ENCODE data around the gene NEURL1B.

Gene NEURL1B

DNA sequence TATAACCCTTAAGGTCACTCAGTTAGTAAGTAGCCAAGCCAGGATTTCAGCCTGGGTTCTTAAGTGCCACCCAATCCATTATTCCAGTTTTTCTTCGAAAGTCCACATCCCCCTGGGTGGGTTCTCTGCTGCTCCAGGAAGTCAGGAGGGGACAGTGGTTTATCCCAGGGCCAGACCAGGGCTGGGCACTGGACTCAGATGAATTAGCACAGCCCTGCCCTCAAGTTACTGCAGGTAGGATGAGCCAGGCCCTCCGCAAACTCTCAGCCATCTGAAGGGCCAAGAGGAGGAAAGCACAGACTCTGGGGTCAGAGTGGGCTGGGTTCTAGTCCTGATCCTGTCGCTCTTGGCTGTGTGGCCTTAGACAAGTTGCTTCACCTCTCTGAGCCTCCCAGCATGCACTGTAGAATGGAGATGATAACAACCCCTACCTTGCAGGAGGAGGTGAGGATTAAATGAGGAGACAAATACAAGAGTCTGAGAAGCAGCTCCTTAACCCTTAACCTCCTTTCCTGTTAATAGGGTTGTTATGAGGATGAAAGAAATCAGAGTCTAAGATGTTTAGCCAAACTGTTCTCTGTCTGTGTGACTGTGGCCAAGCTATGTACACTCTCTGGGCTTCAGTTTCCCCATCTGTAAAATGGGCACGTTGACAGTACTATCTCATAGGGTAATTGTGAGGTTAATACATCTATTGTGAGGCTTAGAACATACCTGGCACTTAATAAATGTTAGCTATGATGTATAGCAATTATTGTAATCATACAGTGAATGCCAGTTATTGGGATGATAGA, 6.8 kb upstream of the NEURL1B start:
- ChIA-PET POLR2A (no interaction called here), CTCF (interaction anchor here (0.8 kb wide), 1 partner anchor 13 kb away, joined by 3 read pairs; no protein-coding TSS in a partner anchor)
- no peak for DNase-seq (ENCODE audit: extremely low spot score)
- TF ChIP-seq LEF1 (IDR thresholded peaks at IDR 0.05; ENCODE audit: borderline replicate concordance), result no peak
- no peak for TF ChIP-seq BHLHE40 (IDR thresholded peaks at IDR 0.05; ENCODE audit: borderline replicate concordance)
- no peak for TF ChIP-seq HDGF (IDR thresholded peaks at IDR 0.05; ENCODE audit: borderline replicate concordance)
- no peak for TF ChIP-seq ZNF384 (IDR thresholded peaks at IDR 0.05)
- no peak for TF ChIP-seq ARNT (IDR thresholded peaks at IDR 0.05)
- TF ChIP-seq FOXK2 (IDR thresholded peaks at IDR 0.05), result no peak
- TF ChIP-seq SP1 (IDR thresholded peaks at IDR 0.05), result no peak
- TF ChIP-seq TARDBP (IDR thresholded peaks at IDR 0.05), result no peak
- TF ChIP-seq, protein P1, sequence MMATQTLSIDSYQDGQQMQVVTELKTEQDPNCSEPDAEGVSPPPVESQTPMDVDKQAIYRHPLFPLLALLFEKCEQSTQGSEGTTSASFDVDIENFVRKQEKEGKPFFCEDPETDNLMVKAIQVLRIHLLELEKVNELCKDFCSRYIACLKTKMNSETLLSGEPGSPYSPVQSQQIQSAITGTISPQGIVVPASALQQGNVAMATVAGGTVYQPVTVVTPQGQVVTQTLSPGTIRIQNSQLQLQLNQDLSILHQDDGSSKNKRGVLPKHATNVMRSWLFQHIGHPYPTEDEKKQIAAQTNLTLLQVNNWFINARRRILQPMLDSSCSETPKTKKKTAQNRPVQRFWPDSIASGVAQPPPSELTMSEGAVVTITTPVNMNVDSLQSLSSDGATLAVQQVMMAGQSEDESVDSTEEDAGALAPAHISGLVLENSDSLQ (IDR thresholded peaks at IDR 0.05), result no peak
- TF ChIP-seq FOXM1 (IDR thresholded peaks at IDR 0.05; ENCODE audit: borderline replicate concordance), result no peak
- no peak for TF ChIP-seq ELF4 (IDR thresholded peaks at IDR 0.05)
- TF ChIP-seq FOXA1 (IDR thresholded peaks at IDR 0.05), result no peak
- no peak for TF ChIP-seq NFRKB (IDR thresholded peaks at IDR 0.05)
- no peak for TF ChIP-seq CTBP1 (IDR thresholded peaks at IDR 0.05; ENCODE audit: borderline replicate concordance)

DNA sequence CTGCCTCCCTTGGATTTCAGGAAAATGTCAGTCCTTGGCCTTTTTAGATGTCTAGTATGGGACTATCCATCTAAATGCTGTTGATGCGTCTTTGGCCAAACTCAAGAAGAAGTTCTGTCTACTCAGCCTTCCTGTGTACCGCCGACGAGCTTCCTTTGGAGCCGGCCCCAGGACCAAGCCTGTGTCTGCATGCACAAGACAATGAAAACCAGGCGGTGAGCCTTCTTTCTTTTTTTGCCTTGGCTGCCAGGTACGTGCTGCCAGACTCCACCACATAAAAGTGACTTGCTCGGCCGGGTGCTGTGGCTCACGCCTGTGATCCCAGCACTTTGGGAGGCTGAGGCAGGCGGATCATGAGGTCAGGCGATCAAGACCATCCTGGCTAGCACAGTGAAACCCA, 6.0 kb upstream of the NEURL1B start:
- TF ChIP-seq ELF4 (IDR thresholded peaks at IDR 0.05) (no peak), L3MBTL2 (conservative IDR thresholded peaks at IDR 0.05) (no peak), LEF1 (IDR thresholded peaks at IDR 0.05; ENCODE audit: borderline replicate concordance) (no peak), ARNT (IDR thresholded peaks at IDR 0.05) (no peak), CTBP1 (IDR thresholded peaks at IDR 0.05; ENCODE audit: borderline replicate concordance) (no peak)
- TF ChIP-seq, protein P1 (IDR thresholded peaks at IDR 0.05), result no peak
- ChIA-PET POLR2A (no interaction called here), CTCF (interaction anchor here (0.8 kb wide), 1 partner anchor 12 kb away, joined by 3 read pairs; no protein-coding TSS in a partner anchor)
- no peak for DNase-seq (ENCODE audit: extremely low spot score)

DNA sequence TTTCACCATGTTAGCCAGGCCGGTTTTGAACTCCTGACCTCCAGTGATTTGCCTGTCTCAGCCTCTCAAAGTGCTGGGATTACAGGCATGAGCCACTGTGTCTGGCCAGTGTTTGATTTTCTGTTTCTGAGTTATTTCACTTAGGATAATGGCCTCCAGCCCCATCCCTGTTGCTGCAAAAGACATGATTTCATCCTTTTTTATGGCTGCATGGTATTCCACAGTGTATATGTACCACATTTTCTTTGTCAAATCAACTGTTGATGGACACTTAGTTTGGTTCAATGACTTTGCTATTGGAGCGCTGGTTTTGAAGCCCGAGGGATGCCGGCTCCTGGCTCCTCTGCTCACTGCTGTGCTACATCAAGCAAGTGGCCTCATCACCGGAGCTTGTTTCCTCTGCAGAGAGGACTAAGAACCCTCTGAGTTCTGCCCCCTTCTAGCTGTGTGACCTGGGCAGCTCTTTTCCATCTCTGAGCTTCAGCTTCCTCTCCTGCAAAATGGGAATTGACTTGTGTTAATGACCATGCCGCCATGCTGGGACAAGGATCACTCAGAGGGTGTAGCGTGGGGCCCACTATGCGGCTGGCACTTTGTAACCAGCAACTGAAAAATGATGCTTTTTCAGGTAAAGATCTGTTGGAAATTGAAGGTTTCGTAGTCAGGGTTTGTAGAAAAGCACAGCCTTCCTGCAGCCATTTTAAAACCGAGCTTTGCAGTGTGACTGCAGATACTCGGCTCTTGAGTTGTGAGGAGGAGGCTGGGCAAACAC, 4.6 kb upstream of the NEURL1B start:
- ChIA-PET POLR2A (no interaction called here), CTCF (no interaction called here)
- DNase-seq (ENCODE audit: extremely low spot score), result no peak
- TF ChIP-seq CTBP1 (IDR thresholded peaks at IDR 0.05; ENCODE audit: borderline replicate concordance), result no peak
- TF ChIP-seq ARNT (IDR thresholded peaks at IDR 0.05), result no peak
- no peak for TF ChIP-seq LEF1 (IDR thresholded peaks at IDR 0.05; ENCODE audit: borderline replicate concordance)
- no peak for TF ChIP-seq FOXK2 (IDR thresholded peaks at IDR 0.05)
- TF ChIP-seq TARDBP (IDR thresholded peaks at IDR 0.05), result no peak

DNA sequence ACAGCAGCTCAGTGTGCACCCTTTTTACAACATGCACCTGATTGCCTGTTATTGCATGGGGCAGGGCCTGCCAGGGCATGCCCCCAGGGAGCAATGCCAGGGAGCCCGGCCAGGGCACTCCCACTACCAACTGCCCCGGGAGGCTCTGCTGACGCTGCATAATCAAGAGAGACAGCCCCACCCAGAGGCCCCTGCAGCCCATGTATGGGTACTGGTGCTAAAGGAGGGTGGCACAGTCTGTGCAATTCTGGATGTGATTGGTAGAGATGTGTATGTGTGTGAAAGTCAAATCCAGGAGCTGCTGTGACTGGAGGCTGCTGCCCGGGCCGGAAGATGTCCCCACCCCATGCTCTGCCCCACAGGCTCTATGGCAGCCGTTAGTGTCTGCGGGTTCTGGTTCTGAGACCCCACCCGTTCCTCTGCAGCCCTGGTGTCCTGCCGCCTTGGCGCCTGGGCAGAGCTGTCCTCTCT, 3.9 kb upstream of the NEURL1B start:
- no peak for TF ChIP-seq FOXA1 (IDR thresholded peaks at IDR 0.05)
- TF ChIP-seq ARNT (IDR thresholded peaks at IDR 0.05), result no peak
- TF ChIP-seq TARDBP (IDR thresholded peaks at IDR 0.05), result no peak
- TF ChIP-seq SP1 (IDR thresholded peaks at IDR 0.05), result no peak
- no peak for TF ChIP-seq ZNF384 (IDR thresholded peaks at IDR 0.05)
- TF ChIP-seq BHLHE40 (IDR thresholded peaks at IDR 0.05; ENCODE audit: borderline replicate concordance), result no peak
- TF ChIP-seq CTBP1 (IDR thresholded peaks at IDR 0.05; ENCODE audit: borderline replicate concordance), result no peak
- ChIA-PET POLR2A (no interaction called here), CTCF (no interaction called here)
- DNase-seq (ENCODE audit: extremely low spot score), result no peak

DNA sequence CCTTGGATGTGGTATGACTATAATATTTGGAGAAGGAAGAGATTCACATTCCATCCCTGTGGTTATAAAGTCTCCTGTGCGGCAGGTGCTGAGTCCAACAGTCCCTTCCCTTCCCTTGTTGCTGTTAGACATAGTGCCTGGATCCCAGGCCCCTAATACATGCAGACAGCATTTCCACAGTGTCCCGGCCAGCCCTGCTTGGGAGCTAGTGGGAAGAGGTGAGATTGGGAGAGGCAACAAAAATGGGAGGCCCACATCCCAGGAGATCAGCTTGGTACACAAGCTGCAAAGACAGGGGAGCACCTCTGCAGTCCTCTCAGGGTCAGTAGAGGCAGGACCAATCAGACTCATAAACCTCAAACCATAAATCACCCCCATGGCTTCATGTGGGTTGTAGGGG, 3.3 kb upstream of the NEURL1B start:
- TF ChIP-seq TARDBP (IDR thresholded peaks at IDR 0.05) (no peak), SP1 (IDR thresholded peaks at IDR 0.05) (no peak), FOXA1 (IDR thresholded peaks at IDR 0.05) (no peak), LEF1 (IDR thresholded peaks at IDR 0.05; ENCODE audit: borderline replicate concordance) (no peak), BHLHE40 (IDR thresholded peaks at IDR 0.05; ENCODE audit: borderline replicate concordance) (no peak), FOXK2 (IDR thresholded peaks at IDR 0.05) (no peak), ELF4 (IDR thresholded peaks at IDR 0.05) (no peak), CTBP1 (IDR thresholded peaks at IDR 0.05; ENCODE audit: borderline replicate concordance) (no peak)
- ChIA-PET CTCF (no interaction called here), POLR2A (no interaction called here)
- DNase-seq (ENCODE audit: extremely low spot score), result no peak

DNA sequence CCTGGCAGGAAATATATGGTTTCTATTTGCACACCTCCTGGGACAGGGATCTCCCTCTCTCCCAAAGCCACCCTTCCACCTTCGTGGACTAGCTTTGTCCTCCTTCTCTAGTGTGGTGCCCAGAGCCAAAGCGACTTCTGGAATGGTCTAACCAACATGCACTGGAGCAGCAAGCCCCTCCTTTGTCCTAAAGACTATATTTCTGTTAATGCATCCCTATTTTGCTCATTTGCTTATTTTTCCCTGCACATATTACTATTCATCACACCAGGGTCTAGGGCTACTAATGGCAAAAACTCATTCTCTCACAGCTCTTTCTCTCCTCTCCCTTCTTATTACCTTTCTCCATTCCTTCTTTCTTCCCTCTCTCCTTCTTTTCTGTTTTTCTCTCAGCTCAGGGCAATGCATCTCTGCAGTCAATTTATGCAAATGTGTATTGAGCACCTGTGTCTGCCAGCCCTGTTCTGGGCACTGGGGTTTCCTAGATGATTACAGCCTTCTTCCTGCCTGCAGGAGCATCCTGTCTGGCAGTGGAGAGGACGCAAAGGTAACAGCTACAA, 2.8 kb upstream of the NEURL1B start:
- no peak for TF ChIP-seq ZNF384 (IDR thresholded peaks at IDR 0.05)
- no peak for TF ChIP-seq FOXA1 (IDR thresholded peaks at IDR 0.05)
- TF ChIP-seq SP1 (IDR thresholded peaks at IDR 0.05), result no peak
- DNase-seq (ENCODE audit: extremely low spot score), result no peak
- ChIA-PET POLR2A (no interaction called here), CTCF (no interaction called here)

DNA sequence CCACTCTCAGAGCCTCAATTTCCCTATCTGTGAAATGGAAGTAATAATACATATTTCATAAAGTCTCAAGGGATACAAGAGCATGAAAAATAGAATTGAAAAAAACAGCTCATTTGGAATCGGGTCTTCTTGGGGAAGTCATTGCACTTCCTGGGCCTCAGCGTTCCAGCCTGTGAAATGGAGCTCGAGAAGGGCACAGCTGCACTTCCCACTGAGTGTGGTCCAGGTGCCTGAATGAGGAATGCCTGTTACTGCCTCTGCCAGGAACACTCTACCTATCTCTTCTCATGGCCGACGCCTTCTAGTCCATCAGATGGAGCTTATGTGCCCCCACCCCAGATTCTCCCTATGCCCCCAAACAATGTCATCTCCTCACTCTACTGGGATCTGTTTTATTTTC, 924 bp upstream of the NEURL1B start:
- POLR2A ChIA-PET, result interaction anchor here (0.6 kb wide), 1 partner anchor 10 kb away, joined by 3 read pairs; no protein-coding TSS in a partner anchor
- DNase-seq (ENCODE audit: extremely low spot score), result no peak
- CTCF ChIA-PET, result interaction anchor here (0.6 to 1.1 kb wide), 2 partner anchors 10 to 884 kb away, joined by 3 read pairs; no protein-coding TSS in a partner anchor
- TF ChIP-seq TARDBP (IDR thresholded peaks at IDR 0.05) (no peak), SUZ12 (IDR thresholded peaks at IDR 0.05) (no peak), CTBP1 (IDR thresholded peaks at IDR 0.05; ENCODE audit: borderline replicate concordance) (no peak), FOXM1 (IDR thresholded peaks at IDR 0.05; ENCODE audit: borderline replicate concordance) (no peak), ARNT (IDR thresholded peaks at IDR 0.05) (no peak), ELF4 (IDR thresholded peaks at IDR 0.05) (no peak), L3MBTL2 (conservative IDR thresholded peaks at IDR 0.05) (no peak)
- TF ChIP-seq, protein P1 (IDR thresholded peaks at IDR 0.05), result no peak

All from HEK293T (cell line).